Natural killer cell (primary cell): ENCODE measurements around the gene NBEAL2. TPM values are rescaled to one million over a fixed set of nuclear protein-coding genes. Genes with fewer than 3 reads are reported as not detected.

Source experiments
- ATAC-seq, 3 donors: fragments of 150-1000 bp in 2 of 3; fragments of 200-7000 bp in 1 of 3; cut with Tn5 transposase; 1 replicate in 1 of 3; 2 replicates in 2 of 3; pipeline ENCODE4 v1.10.0; 2021; ENCODE audit warnings: mild to moderate bottlenecking in 2 of 3, moderate library complexity in 2 of 3
- DNase-seq, 2 donors: peaks; one replicate each; pipeline versions ENCODE4 v3.0.0 to v3.0.0-alpha.2; 2013 to 2021; ENCODE audit warnings: mixed read lengths in 1 of 2
- H3K27ac ChIP-seq: one replicate; pipeline ENCODE4 v1.5.1; 2013; ENCODE audit warnings: mild to moderate bottlenecking, low read length
- H3K27me3 ChIP-seq: one replicate; pipeline ENCODE4 v1.6.1; 2013; ENCODE audit warnings: low read length; ENCODE audit not compliant: control insufficient read depth, insufficient read depth
- H3K36me3 ChIP-seq: one replicate; pipeline ENCODE4 v1.6.1; 2013; ENCODE audit warnings: low read length; ENCODE audit not compliant: control insufficient read depth, insufficient read depth
- H3K4me1 ChIP-seq: one replicate; pipeline ENCODE4 v1.6.1; 2013; ENCODE audit warnings: low read length; ENCODE audit not compliant: control insufficient read depth, insufficient read depth
- H3K4me3 ChIP-seq: one replicate; pipeline ENCODE4 v1.5.1; 2013; ENCODE audit warnings: low read length
- H3K9me3 ChIP-seq: one replicate; pipeline ENCODE4 v1.6.1; 2013; ENCODE audit warnings: low read length; ENCODE audit not compliant: control insufficient read depth, insufficient read depth
- H3K27ac Mint-ChIP-seq, 2 donors: one replicate each; pipeline ENCODE4 v1.8.0; 2022; ENCODE audit warnings: mild to moderate bottlenecking in 2 of 2, mixed read lengths in 2 of 2, moderate library complexity in 1 of 2
- H3K27me3 Mint-ChIP-seq, 2 donors: one replicate each; pipeline ENCODE4 v1.8.0; 2022; ENCODE audit warnings: low read depth in 2 of 2, mixed read lengths in 2 of 2
- H3K36me3 Mint-ChIP-seq: one replicate; pipeline ENCODE4 v1.8.0; 2022; ENCODE audit warnings: mixed read lengths
- H3K4me1 Mint-ChIP-seq, 2 donors: one replicate each; pipeline ENCODE4 v1.8.0; 2022; ENCODE audit warnings: mixed read lengths in 2 of 2
- H3K4me3 Mint-ChIP-seq: one replicate; pipeline ENCODE4 v1.8.0; 2022; ENCODE audit warnings: mild to moderate bottlenecking, moderate library complexity, mixed read lengths
- H3K9me3 Mint-ChIP-seq, 2 donors: one replicate each; pipeline ENCODE4 v1.8.0; 2022; ENCODE audit warnings: mixed read lengths in 2 of 2
- CTCF ChIP-seq: fragments of 200-600 bp; IDR thresholded peaks from one replicate; pipeline ENCODE4 v1.8.0; 2022; ENCODE audit warnings: antibody characterized with exemption
- WGBS: methylation state at CpG from one replicate; pipeline ENCODE4 v1.1.7; 2013; ENCODE audit warnings: missing lambda C conversion rate; ENCODE audit not compliant: insufficient coverage; 5-methylcytosine and 5-hydroxymethylcytosine counted together
- intact Hi-C: fragments of 100-400 bp; cut with micrococcal nuclease; formaldehyde crosslinking; loops from one replicate; pipeline ENCODE4 v1.14.2; 2022
- total RNA-seq, 4 donors: library from RNA; stranded (reverse); fragments of 120-200 nt in 1 of 4; gene quantifications; one replicate each; pipeline versions ENCODE4 v1.2.3 to v1.2.4, GENCODE V29; 2013 to 2022

NBEAL2 gene
- total RNA-seq, 3 donors from 2014 or later (not counting 1 experiment from before 2014, with no cell fraction given) = 453 to 536 (median 532) TPM

- H3K4me3 Mint-ChIP-seq = peak overlapping the region; percentile 96
- no peak overlapping the region for H3K4me3 ChIP-seq
- H3K9me3 Mint-ChIP-seq = no peaks in the 10 kb centered on the region
- H3K36me3 ChIP-seq = no peaks in the 10 kb centered on the region
- intact Hi-C loops = loop anchor here (2.0 to 5.0 kb wide), 3 partner anchors 50 to 186 kb away; partner anchors contain the start of gene SETD2
- H3K4me1 ChIP-seq = peaks cover 79% of the 10 kb centered on the region
- H3K27ac Mint-ChIP-seq = peak overlapping the region; percentile 94
- no peaks in the 10 kb centered on the region for H3K9me3 ChIP-seq
- no peaks in the 10 kb centered on the region for H3K27me3 ChIP-seq
- no peak for TF ChIP-seq CTCF
- peaks cover 52 to 67% of the 10 kb centered on the region in 2 donors for H3K4me1 Mint-ChIP-seq
- DNase-seq = no peak
- peak overlapping the region; percentile 4 for H3K27ac ChIP-seq
- H3K27me3 Mint-ChIP-seq = no peaks in the 10 kb centered on the region
- no peaks in the 10 kb centered on the region for H3K36me3 Mint-ChIP-seq
- 88% methylated on average over 9 of the region's 9 CpGs for WGBS
- no peak for ATAC-seq
These were observed 1.1 kb upstream of the NBEAL2 start for GRCh38 chr3:46978381-46978780.

GRCh38 chr3:46979958-46980497 is 562 bp downstream of the NBEAL2 start:
- intact Hi-C loops = loop anchor here (1.0 to 5.0 kb wide), 5 partner anchors 7 to 185 kb away; partner anchors contain the start of gene SETD2
- WGBS = under 1% methylated on average over 38 of the region's 40 CpGs
- Mint-ChIP-seq H3K4me3 (peak overlapping the region; percentile 88), H3K4me1 (peaks cover 45 to 65% of the 10 kb centered on the region in 2 donors), H3K36me3 (no peaks in the 10 kb centered on the region), H3K27me3 (no peaks in the 10 kb centered on the region), H3K9me3 (no peaks in the 10 kb centered on the region), H3K27ac (peak overlapping the region; percentile 94)
- Histone ChIP-seq H3K27me3 (no peaks in the 10 kb centered on the region), H3K4me3 (peak overlapping the region; percentile 72), H3K9me3 (no peaks in the 10 kb centered on the region), H3K4me1 (peaks cover 88% of the 10 kb centered on the region), H3K36me3 (peaks cover 2% of the 10 kb centered on the region), H3K27ac (peak overlapping the region; percentile 57)
- DNase-seq (peak in 1 of 2 donors; percentile 30), ATAC-seq (peak; percentile 1 to 8 (median 3))
- no peak for TF ChIP-seq CTCF

GRCh38 chr3:46981932-46982471 is 2.5 kb downstream of the NBEAL2 start:
- Mint-ChIP-seq H3K4me3 (peak overlapping the region; percentile 81), H3K27me3 (no peaks in the 10 kb centered on the region), H3K27ac (peak overlapping the region; percentile 83 to 94), H3K36me3 (no peaks in the 10 kb centered on the region), H3K9me3 (no peaks in the 10 kb centered on the region), H3K4me1 (peaks cover 52 to 73% of the 10 kb centered on the region in 2 donors)
- Histone ChIP-seq H3K36me3 (peaks cover 10% of the 10 kb centered on the region), H3K9me3 (no peaks in the 10 kb centered on the region), H3K27me3 (no peaks in the 10 kb centered on the region), H3K4me1 (peaks cover 94% of the 10 kb centered on the region), H3K27ac (peak overlapping the region; percentile 31), H3K4me3 (peak overlapping the region; percentile 72)
- intact Hi-C loops = no loop called here
- 32% methylated on average over 4 of the region's 5 CpGs for WGBS
- DNase-seq (no peak), ATAC-seq (no peak)
- TF ChIP-seq CTCF = no peak
